Measurements from ENCODE around the gene PBXIP1.

PBXIP1 gene

DNA sequence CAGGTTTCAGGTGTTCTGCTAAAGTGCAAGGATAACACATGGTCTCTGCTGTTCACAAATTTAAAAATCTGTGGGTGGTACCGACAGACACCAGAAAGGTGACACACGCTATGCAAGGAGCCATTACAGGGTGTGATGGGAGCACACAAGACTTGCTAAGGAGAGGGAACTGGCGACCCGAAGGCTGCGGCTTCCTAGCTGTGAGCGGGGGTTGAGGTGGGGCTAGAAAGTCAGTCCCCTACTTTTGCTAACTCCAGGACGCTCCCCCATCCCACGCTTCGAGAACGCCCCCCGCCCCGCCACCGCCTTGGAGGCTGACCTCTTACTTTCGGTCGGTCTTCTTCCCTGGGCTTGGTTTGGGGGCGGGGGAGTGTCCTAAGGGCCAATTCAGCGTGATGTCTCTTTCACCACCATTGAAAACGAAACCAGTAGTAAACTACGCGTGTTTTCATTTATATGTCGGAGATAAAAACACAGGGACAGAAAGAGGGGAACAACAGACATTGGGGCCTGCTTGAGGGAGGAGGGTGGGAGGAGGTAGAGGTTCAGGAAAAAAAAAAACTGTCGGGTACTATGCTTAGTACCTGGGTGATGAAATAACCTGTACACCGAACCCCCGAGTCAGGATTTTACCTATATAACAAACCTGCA lies 19.6 kb upstream of the PBXIP1 start:
- H3K9ac ChIP-seq (ENCODE audit: low read depth, low read length): peak overlapping the region; percentile 93
- H3K36me3 ChIP-seq (ENCODE audit: insufficient read depth, low read depth, low read length): peaks cover 29% of the 10 kb centered on the region
- peak overlapping the region; percentile 93 for H3K4me3 ChIP-seq (ENCODE audit: low read length)
- H3K4me1 ChIP-seq (ENCODE audit: insufficient read depth, low read length): peaks cover 21% of the 10 kb centered on the region
- H3K9me3 ChIP-seq (ENCODE audit: insufficient read depth, low read depth, low read length): no peaks in the 10 kb centered on the region
- H3K27me3 ChIP-seq (ENCODE audit: insufficient read depth, low read length): no peaks in the 10 kb centered on the region
- H3K27ac ChIP-seq (ENCODE audit: low read length): peak overlapping the region; percentile 32

DNA sequence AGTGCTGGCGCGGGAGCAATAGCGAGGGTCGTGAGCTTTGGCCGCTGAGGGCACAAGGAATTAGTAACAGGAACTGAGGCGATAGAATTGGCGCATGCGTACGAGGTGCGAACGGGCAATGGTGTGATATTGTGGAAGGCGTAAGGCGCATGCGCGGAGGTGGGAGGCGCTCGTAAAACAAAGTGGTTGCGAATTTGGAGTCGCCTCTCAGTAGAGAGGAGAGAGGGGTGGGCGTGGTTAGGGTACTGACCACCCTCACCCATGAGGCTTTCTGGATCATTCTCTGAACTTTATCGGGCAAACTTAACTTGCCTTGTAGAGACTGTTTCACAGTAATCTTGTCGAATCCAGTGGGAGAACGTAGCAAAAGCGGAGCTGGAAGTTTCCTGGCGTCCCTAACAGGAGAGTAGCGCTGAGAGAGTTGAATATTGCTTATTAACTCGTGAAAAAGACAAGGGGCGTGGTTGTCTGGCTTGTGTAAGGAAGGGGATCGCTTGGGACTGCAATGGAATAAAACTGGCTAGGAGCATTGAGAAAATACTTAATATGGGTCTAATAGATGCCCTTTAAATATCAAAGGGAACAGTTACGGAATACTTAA lies 19.0 kb upstream of the PBXIP1 start:
- peaks cover 26% of the 10 kb centered on the region for H3K36me3 ChIP-seq (ENCODE audit: insufficient read depth, low read depth, low read length)
- peaks cover 21% of the 10 kb centered on the region for H3K4me1 ChIP-seq (ENCODE audit: insufficient read depth, low read length)
- H3K27me3 ChIP-seq (ENCODE audit: insufficient read depth, low read length): no peaks in the 10 kb centered on the region
- H3K9ac ChIP-seq (ENCODE audit: low read depth, low read length): peak overlapping the region; percentile 93
- H3K4me3 ChIP-seq (ENCODE audit: low read length): peak overlapping the region; percentile 93
- H3K9me3 ChIP-seq (ENCODE audit: insufficient read depth, low read depth, low read length): no peaks in the 10 kb centered on the region
- peak overlapping the region; percentile 32 for H3K27ac ChIP-seq (ENCODE audit: low read length)

DNA sequence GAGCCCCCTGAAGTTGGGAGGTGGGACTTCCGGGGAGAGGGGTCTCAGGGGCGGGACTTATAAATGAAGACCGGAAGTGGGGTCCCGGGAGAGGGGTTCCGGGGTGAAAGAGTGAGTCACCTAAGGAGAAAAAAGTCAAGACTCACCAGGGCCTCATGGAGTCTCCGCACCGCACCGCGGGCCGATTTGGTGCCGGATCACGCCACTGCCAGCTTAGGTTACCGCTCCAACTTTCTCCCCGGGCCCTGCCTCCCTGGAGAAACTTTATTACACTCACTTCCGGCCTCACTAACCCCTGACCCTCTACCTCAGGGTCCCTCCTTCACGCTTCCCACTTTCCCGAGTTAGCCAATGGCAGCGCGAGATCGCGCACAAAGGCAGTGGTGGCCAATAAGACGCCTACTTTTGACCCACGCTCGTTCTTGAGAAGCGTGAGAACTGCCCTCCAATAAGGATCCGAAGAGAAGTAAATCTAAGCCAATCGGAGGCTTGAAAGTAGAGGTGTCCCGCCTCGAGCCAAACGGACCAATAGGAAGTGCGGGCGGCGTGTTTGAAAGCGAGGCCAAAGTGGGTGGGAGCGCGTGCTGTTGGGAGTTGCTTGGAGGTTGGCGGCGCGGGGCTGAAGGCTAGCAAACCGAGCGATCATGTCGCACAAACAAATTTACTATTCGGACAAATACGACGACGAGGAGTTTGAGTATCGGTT lies 18.4 kb upstream of the PBXIP1 start, which contains the start of gene CKS1B:
TSS of gene CKS1B (plus strand) at position 580 of the 706 bp plus-strand sequence. CDS start at position 645, 65 bp downstream.
- Histone ChIP-seq H3K36me3 (ENCODE audit: insufficient read depth, low read depth, low read length) (peaks cover 19% of the 10 kb centered on the region), H3K4me1 (ENCODE audit: insufficient read depth, low read length) (peaks cover 22% of the 10 kb centered on the region), H3K4me3 (ENCODE audit: low read length) (peak within 1 kb of the TSS; percentile 93), H3K27ac (ENCODE audit: low read length) (peak within 1 kb of the TSS; percentile 98), H3K27me3 (ENCODE audit: insufficient read depth, low read length) (no peaks in the 10 kb centered on the region), H3K9ac (ENCODE audit: low read depth, low read length) (peak within 1 kb of the TSS; percentile 93), H3K9me3 (ENCODE audit: insufficient read depth, low read depth, low read length) (no peaks in the 10 kb centered on the region)

- Histone ChIP-seq H3K9ac (ENCODE audit: low read depth, low read length) (peak overlapping the region; percentile 93), H3K36me3 (ENCODE audit: insufficient read depth, low read depth, low read length) (peaks cover 15% of the 10 kb centered on the region), H3K4me3 (ENCODE audit: low read length) (peak overlapping the region; percentile 93), H3K4me1 (ENCODE audit: insufficient read depth, low read length) (peaks cover 26% of the 10 kb centered on the region), H3K27ac (ENCODE audit: low read length) (peak overlapping the region; percentile 98), H3K9me3 (ENCODE audit: insufficient read depth, low read depth, low read length) (no peaks in the 10 kb centered on the region), H3K27me3 (ENCODE audit: insufficient read depth, low read length) (no peaks in the 10 kb centered on the region)
Observed at GRCh38 chr1:154973344-154974101, 17.6 kb upstream of the PBXIP1 start.

GRCh38 chr1:154972517-154973343 lies 16.8 kb upstream of the PBXIP1 start:
- H3K27me3 ChIP-seq (ENCODE audit: insufficient read depth, low read length): no peaks in the 10 kb centered on the region
- H3K4me1 ChIP-seq (ENCODE audit: insufficient read depth, low read length): peaks cover 26% of the 10 kb centered on the region
- H3K9me3 ChIP-seq (ENCODE audit: insufficient read depth, low read depth, low read length): no peaks in the 10 kb centered on the region
- H3K9ac ChIP-seq (ENCODE audit: low read depth, low read length): peak overlapping the region; percentile 93
- H3K4me3 ChIP-seq (ENCODE audit: low read length): peak overlapping the region; percentile 93
- peak overlapping the region; percentile 98 for H3K27ac ChIP-seq (ENCODE audit: low read length)
- peaks cover 14% of the 10 kb centered on the region for H3K36me3 ChIP-seq (ENCODE audit: insufficient read depth, low read depth, low read length)

DNA sequence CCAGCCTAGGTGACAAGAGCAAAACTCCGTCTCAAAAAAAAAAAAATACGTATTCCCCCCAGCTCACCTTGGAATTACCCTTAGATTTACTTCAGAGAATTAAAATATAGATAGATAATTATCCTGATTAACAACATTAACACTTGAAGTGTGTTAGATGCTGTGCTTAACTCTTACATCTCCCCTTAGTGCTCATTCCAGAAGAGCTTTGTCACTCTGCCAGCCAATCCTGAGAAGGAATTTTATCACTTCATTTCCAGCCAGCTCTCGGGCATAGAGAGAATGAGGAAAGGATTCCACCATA lies 16.3 kb upstream of the PBXIP1 start:
- peak overlapping the region; percentile 93 for H3K4me3 ChIP-seq (ENCODE audit: low read length)
- H3K27me3 ChIP-seq (ENCODE audit: insufficient read depth, low read length): no peaks in the 10 kb centered on the region
- peaks cover 26% of the 10 kb centered on the region for H3K4me1 ChIP-seq (ENCODE audit: insufficient read depth, low read length)
- H3K9ac ChIP-seq (ENCODE audit: low read depth, low read length): peak overlapping the region; percentile 93; the same call in 1 of the 2 replicates
- H3K27ac ChIP-seq (ENCODE audit: low read length): peak overlapping the region; percentile 98
- H3K9me3 ChIP-seq (ENCODE audit: insufficient read depth, low read depth, low read length): no peaks in the 10 kb centered on the region
- H3K36me3 ChIP-seq (ENCODE audit: insufficient read depth, low read depth, low read length): peaks cover 14% of the 10 kb centered on the region

- Histone ChIP-seq H3K4me3 (ENCODE audit: low read length) (peak overlapping the region; percentile 93), H3K36me3 (ENCODE audit: insufficient read depth, low read depth, low read length) (peaks cover 21% of the 10 kb centered on the region), H3K27me3 (ENCODE audit: insufficient read depth, low read length) (no peaks in the 10 kb centered on the region), H3K9ac (ENCODE audit: low read depth, low read length) (peak overlapping the region; percentile 93), H3K4me1 (ENCODE audit: insufficient read depth, low read length) (peaks cover 24% of the 10 kb centered on the region), H3K27ac (ENCODE audit: low read length) (peak overlapping the region; percentile 98), H3K9me3 (ENCODE audit: insufficient read depth, low read depth, low read length) (no peaks in the 10 kb centered on the region)
Observed at GRCh38 chr1:154971341-154971998, 15.6 kb upstream of the PBXIP1 start.

DNA sequence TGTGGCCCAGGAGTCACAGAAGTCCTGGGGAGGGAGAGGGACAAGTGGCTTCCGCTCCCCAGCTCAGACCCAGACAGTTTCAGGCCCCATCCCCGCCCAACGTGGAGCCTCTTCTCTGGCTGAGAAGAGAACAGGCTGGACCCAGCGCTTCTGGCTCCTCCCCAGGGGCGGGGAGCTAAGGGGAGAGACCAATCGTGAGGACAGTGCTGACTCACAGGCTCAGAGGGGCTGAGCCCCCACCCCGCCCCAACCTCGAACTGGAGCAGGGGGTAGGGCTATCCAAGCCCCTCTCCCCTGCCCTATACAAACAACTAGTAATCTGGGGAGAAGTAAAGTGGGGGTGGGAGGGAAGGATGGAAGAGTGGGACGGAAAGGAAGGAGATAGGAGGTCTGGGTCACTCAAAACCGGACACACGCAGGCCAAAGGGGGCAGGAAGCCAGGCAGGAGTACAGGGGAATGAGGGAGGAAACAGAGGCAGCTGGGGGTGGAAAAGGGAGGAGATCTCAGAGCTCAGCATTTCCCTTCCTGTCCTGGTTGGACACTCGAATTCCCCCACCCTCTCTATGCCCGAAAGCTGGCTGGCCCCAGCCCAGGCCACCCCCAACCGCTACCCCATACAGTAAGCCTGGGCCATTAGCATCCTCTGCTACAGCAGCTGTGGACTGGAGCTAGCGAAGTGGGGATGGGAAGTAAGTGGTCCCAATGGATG lies 14.9 kb upstream of the PBXIP1 start, which contains the start of gene SHC1:
TSS of gene SHC1 (minus strand) at position 117 of the 710 bp plus-strand sequence. CDS start 221 bp downstream, outside the sequence.
- Histone ChIP-seq H3K27me3 (ENCODE audit: insufficient read depth, low read length) (no peaks in the 10 kb centered on the region), H3K9me3 (ENCODE audit: insufficient read depth, low read depth, low read length) (no peaks in the 10 kb centered on the region), H3K9ac (ENCODE audit: low read depth, low read length) (peak within 1 kb of the TSS; percentile 93), H3K27ac (ENCODE audit: low read length) (peak within 1 kb of the TSS; percentile 98), H3K4me3 (ENCODE audit: low read length) (peak within 1 kb of the TSS; percentile 93), H3K36me3 (ENCODE audit: insufficient read depth, low read depth, low read length) (peaks cover 28% of the 10 kb centered on the region), H3K4me1 (ENCODE audit: insufficient read depth, low read length) (peaks cover 20% of the 10 kb centered on the region)

DNA sequence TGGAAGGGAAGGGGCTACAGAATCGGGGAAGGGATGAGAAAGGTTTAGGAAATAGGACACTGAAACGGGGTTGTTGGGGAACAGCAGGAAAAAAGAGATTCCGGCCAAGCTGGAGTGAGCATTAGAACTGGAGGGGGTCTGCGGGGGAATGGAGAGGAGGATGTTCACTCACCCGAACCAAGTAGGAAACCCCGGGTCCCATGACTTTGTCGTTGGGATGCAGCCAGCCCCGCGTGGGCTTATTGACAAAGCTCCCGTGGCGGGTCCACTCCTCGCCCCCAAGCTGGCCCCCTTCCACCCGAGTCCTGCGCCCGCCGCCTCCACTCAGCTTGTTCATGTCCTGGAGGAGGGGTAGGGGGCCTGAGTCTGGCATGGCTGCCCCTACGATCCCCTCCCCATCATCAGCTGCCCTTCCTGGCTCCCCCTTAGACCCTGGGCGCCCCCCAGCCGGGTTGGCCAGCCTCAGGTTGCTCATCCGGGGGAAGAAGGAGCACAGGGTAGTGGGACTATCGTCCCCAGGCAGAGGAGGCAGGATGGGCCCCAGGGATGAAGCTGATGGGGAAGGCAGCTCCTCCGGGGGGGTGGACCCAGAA lies 14.1 kb upstream of the PBXIP1 start:
- no peaks in the 10 kb centered on the region for H3K9me3 ChIP-seq (ENCODE audit: insufficient read depth, low read depth, low read length)
- H3K4me3 ChIP-seq (ENCODE audit: low read length): peak overlapping the region; percentile 93
- H3K27me3 ChIP-seq (ENCODE audit: insufficient read depth, low read length): no peaks in the 10 kb centered on the region
- H3K27ac ChIP-seq (ENCODE audit: low read length): peak overlapping the region; percentile 98
- H3K9ac ChIP-seq (ENCODE audit: low read depth, low read length): peak overlapping the region; percentile 93; the same call in 1 of the 2 replicates
- H3K36me3 ChIP-seq (ENCODE audit: insufficient read depth, low read depth, low read length): peaks cover 36% of the 10 kb centered on the region
- H3K4me1 ChIP-seq (ENCODE audit: insufficient read depth, low read length): peaks cover 20% of the 10 kb centered on the region

DNA sequence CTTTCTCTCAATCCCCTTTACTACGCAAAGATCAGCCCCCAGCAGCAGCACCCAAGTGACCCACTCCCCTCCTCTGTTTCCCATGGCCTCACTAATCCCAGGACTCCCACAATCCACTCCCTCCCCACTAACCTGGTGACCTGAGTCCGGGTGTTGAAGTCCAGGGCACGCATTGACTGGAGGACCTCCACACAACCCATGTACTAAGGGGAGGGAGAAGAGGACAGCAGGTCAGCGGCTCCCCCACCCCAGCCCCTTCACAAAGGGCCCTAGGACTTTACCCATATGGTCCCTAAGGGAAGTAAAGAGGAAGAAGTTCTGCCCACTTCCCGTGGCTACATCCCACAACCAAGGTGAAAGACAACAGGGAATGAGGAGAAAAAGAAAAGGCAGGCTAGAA lies 13.3 kb upstream of the PBXIP1 start:
- Histone ChIP-seq H3K4me3 (ENCODE audit: low read length) (peak overlapping the region; percentile 93), H3K9ac (ENCODE audit: low read depth, low read length) (peak overlapping the region; percentile 93; the same call in 1 of the 2 replicates), H3K9me3 (ENCODE audit: insufficient read depth, low read depth, low read length) (no peaks in the 10 kb centered on the region), H3K27ac (ENCODE audit: low read length) (peak overlapping the region; percentile 51), H3K4me1 (ENCODE audit: insufficient read depth, low read length) (peaks cover 20% of the 10 kb centered on the region), H3K27me3 (ENCODE audit: insufficient read depth, low read length) (no peaks in the 10 kb centered on the region), H3K36me3 (ENCODE audit: insufficient read depth, low read depth, low read length) (peaks cover 44% of the 10 kb centered on the region)
